ENCODE data around the gene OAS3. TPM values are rescaled to one million over a fixed set of nuclear protein-coding genes. Genes with fewer than 3 reads are reported as not detected.

OAS3 gene
- total and polyA plus RNA-seq, 4 donors, result 3.8 to 9.5 (median 5.4) TPM

GRCh38 chr12:112969547-112970306 lies 31.5 kb downstream of the OAS3 start:
- no peaks in the 10 kb centered on the region for H3K9me3 ChIP-seq (ENCODE audit: control insufficient read depth in 4 of 4, low read length in 3 of 4)
- no peak overlapping the region for H3K9ac ChIP-seq (ENCODE audit: low read depth in 1 of 2, low read length in 2 of 2)
- H3K4me3 ChIP-seq (ENCODE audit: low read depth in 1 of 3, low read length in 3 of 3), result no peak overlapping the region
- DNase-seq (ENCODE audit: low spot score), result no peak
- no peaks in the 10 kb centered on the region for H3K4me1 ChIP-seq (ENCODE audit: control insufficient read depth in 4 of 4, insufficient read depth in 4 of 4, low read length in 3 of 4)
- H3K36me3 ChIP-seq (ENCODE audit: control insufficient read depth in 4 of 4, insufficient read depth in 3 of 4, low read depth in 1 of 4, low read length in 3 of 4), result peaks cover 0 to 28% (median 8%) of the 10 kb centered on the region in 4 donors
- no peaks in the 10 kb centered on the region for H3K27me3 ChIP-seq (ENCODE audit: control insufficient read depth in 4 of 4, insufficient read depth in 4 of 4, low read length in 3 of 4)
- H3K27ac ChIP-seq (ENCODE audit: low read depth in 1 of 2, low read length in 2 of 2), result no peak overlapping the region
- WGBS, result 98% methylated on average over 8 of the region's 8 CpGs
- TF ChIP-seq FOXA2 (IDR thresholded peaks at IDR 0.05), result no peak
- no peak for TF ChIP-seq YY1 (IDR thresholded peaks at IDR 0.05)
- TF ChIP-seq EGR1 (IDR thresholded peaks at IDR 0.05; ENCODE audit: low read depth in 2 of 2), result no peak
- no peak for TF ChIP-seq JUND (IDR thresholded peaks at IDR 0.05)
- TF ChIP-seq FOXA1 (IDR thresholded peaks at IDR 0.05), result no peak

GRCh38 chr12:112970391-112970790 lies 32.1 kb downstream of the OAS3 start:
- H3K9ac ChIP-seq (ENCODE audit: low read depth in 1 of 2, low read length in 2 of 2), result no peak overlapping the region
- H3K4me3 ChIP-seq (ENCODE audit: low read depth in 1 of 3, low read length in 3 of 3), result no peak overlapping the region
- H3K4me1 ChIP-seq (ENCODE audit: control insufficient read depth in 4 of 4, insufficient read depth in 4 of 4, low read length in 3 of 4), result no peaks in the 10 kb centered on the region
- no peaks in the 10 kb centered on the region for H3K27me3 ChIP-seq (ENCODE audit: control insufficient read depth in 4 of 4, insufficient read depth in 4 of 4, low read length in 3 of 4)
- 92% methylated on average over 2 of the region's 2 CpGs for WGBS
- no peaks in the 10 kb centered on the region for H3K9me3 ChIP-seq (ENCODE audit: control insufficient read depth in 4 of 4, low read length in 3 of 4)
- no peak for TF ChIP-seq HNF4A (conservative IDR thresholded peaks at IDR 0.05)
- TF ChIP-seq NR2F2 (IDR thresholded peaks at IDR 0.05), result no peak
- no peak for TF ChIP-seq EGR1 (IDR thresholded peaks at IDR 0.05; ENCODE audit: low read depth in 2 of 2)
- TF ChIP-seq FOXA1 (IDR thresholded peaks at IDR 0.05), result no peak
- no peak for TF ChIP-seq YY1 (IDR thresholded peaks at IDR 0.05)
- TF ChIP-seq REST (IDR thresholded peaks at IDR 0.05), result no peak
- TF ChIP-seq ZBTB33 (IDR thresholded peaks at IDR 0.05), result no peak
- no peak for TF ChIP-seq TAF1 (conservative IDR thresholded peaks at IDR 0.05)
- TF ChIP-seq MAX (IDR thresholded peaks at IDR 0.05), result no peak
- TF ChIP-seq ATF3 (IDR thresholded peaks at IDR 0.05), result no peak
- no peak for TF ChIP-seq FOXA2 (IDR thresholded peaks at IDR 0.05)
- no peak for TF ChIP-seq HNF4G (IDR thresholded peaks at IDR 0.05)
- H3K27ac ChIP-seq (ENCODE audit: low read depth in 1 of 2, low read length in 2 of 2), result no peak overlapping the region
- no peak for DNase-seq (ENCODE audit: low spot score)
- peaks cover 0 to 24% (median 7%) of the 10 kb centered on the region in 4 donors for H3K36me3 ChIP-seq (ENCODE audit: control insufficient read depth in 4 of 4, insufficient read depth in 3 of 4, low read depth in 1 of 4, low read length in 3 of 4)
